GM12875 (cell line): Measurements from ENCODE around the gene SLC26A11.

ENCODE experiments used
- H3K4me3 ChIP-seq: one replicate; pipeline ENCODE4 v1.5.1; 2011; ENCODE audit warnings: low read depth, low read length, control low read depth
- TF ChIP-seq, protein P1 (sequence below): IDR thresholded peaks from 2 replicates; pipeline ENCODE4 v1.5.1; 2011; ENCODE audit warnings: low read depth, mild to moderate bottlenecking, control low read depth, inconsistent platforms, low read length, moderate library complexity, borderline replicate concordance; ENCODE audit not compliant: insufficient read depth

Gene SLC26A11

DNA sequence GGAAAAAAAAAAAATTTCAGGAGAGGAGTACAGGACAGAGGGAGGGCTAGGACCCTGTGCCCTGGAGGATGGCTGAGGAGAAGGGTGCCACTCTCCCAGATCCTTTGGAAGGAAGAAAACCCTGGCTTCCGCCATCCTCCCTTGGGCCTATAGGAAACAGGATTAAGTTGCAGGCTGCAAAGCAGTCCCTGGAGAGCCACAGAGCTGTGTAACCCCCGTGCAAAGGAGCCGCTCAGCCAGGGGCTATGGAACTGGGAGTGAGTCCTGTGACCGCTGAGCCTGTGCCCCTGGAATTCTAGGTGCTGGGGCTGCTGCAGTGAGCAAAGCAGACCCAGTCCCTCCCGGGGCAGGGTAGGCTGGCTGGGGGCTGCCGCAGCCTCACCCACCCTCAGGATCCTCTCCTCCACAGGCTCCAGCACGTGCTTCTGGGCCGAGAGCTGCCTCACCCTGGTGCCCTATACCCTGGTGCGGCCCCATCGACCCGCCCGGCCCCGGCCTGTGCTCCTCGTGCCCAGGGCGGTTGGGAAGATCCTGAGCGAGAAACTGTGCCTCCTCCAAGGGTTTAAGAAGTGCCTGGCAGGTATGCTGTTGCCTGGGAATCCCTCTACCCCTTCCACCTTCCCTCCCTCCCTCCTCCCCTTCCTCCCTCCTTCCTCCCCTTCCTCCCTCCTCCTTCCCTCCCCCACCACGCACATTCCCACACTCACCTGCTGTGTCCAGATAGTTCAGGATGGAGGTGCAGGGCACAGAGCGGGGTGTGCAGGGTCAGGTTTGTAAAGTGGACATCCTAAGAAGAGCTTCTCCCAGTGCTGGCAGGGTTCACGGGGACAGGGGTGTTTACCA is 15.4 kb upstream of the SLC26A11 start:
- H3K4me3 ChIP-seq: no peak overlapping the region
- TF ChIP-seq, protein P1, sequence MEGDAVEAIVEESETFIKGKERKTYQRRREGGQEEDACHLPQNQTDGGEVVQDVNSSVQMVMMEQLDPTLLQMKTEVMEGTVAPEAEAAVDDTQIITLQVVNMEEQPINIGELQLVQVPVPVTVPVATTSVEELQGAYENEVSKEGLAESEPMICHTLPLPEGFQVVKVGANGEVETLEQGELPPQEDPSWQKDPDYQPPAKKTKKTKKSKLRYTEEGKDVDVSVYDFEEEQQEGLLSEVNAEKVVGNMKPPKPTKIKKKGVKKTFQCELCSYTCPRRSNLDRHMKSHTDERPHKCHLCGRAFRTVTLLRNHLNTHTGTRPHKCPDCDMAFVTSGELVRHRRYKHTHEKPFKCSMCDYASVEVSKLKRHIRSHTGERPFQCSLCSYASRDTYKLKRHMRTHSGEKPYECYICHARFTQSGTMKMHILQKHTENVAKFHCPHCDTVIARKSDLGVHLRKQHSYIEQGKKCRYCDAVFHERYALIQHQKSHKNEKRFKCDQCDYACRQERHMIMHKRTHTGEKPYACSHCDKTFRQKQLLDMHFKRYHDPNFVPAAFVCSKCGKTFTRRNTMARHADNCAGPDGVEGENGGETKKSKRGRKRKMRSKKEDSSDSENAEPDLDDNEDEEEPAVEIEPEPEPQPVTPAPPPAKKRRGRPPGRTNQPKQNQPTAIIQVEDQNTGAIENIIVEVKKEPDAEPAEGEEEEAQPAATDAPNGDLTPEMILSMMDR: no peak

DNA sequence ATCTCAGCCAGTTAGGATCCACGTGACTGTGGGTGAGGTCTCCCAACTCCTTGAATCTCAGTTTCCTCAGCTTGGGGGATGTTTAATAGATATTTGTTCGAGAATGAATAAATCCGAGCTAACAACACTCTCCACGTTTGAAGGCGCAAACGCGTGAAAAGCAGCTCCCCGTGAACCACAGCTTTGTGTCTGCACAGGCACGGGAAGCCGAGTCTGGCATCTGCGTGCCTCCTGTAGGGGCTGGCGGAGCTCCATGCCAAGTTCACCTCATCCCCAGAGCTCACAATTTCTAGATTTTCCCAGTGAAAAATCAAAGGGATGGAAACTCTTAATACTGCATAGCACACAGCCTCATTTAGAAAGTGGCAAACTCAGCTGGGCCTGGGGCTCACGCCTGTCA is 14.4 kb upstream of the SLC26A11 start:
- no peak overlapping the region for H3K4me3 ChIP-seq
- TF ChIP-seq, protein P1: no peak

DNA sequence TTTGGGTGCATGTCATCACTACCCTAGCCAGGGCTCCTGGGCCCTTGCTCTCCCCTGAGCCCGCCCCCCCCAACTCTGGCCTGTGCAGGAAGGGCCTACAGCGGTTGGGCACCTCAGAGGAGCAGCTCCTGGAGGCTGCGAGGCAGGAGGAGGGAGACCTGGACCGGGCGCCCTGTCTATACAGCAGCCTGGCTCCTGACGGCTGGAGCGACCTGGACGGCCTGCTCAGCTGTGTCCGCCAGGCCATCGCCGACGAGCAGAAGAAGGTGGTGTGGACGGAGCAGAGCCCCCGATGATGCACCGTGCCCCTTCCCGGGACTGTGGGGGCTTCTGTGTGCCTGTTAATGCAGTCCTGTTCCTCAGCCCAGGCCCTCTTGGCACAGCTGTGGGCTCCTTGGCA is 12.2 kb upstream of the SLC26A11 start:
- TF ChIP-seq, protein P1: no peak

DNA sequence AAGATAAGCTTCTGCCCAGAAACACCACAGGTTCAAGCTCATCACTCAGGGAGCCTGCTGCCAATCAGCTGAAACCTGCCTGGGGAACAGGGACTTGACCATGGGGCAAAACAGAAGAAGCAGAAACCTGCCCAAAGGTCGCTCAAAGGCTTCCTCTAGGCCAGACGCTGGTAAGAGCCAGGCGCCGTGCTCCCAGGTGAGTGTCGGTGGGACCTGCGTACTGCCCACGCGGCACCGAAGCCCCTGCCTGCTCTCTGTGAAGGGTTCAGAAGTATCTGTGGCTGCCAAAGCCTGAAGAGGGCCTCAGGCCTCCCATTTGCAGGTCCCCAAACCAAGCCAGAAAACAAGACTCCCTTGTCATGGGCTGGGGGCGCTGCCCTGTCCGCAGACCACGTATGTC is 10.5 kb upstream of the SLC26A11 start:
- TF ChIP-seq, protein P1: no peak
- no peak overlapping the region for H3K4me3 ChIP-seq

More for the DNA sequence above, 12.2 kb upstream of the SLC26A11 start:
- no peak overlapping the region for H3K4me3 ChIP-seq

DNA sequence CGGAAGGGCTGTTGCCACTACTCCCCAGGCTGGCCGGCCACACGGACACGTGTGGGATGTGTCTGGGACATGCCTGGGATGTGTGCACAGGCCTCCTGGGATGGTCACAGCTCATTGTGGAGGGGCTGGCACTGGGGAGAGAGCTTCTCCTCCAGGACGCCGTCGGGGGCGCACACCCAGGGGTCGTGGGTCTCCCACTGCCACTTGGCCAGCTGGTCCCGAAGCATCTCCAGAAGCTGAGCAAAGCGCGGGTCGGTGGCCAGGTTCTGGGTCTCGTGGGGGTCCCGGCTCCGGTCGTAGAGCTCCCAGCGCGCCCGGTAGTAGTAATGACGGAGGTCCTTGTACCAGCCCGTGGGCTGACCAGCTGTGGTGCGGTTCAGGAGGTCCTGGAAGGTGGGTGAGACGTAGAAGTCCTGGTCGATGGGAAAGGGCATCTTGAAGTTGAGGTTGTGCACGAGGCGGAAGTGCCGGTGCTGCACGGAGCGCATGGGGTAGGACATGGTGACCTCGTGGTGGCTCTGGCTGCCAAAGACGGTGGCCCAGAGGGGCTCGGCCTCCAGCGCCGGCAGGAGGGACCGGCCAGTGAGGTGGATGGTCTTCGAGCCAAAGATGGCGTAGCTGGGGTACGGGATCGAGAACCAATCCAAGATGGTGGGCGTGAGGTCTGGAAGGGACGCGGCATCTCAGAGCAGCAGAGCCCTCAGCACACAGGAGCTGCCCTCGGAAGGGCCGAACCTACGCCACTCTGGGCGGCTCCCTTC is 9.7 kb upstream of the SLC26A11 start:
- H3K4me3 ChIP-seq: no peak overlapping the region
- TF ChIP-seq, protein P1: no peak

DNA sequence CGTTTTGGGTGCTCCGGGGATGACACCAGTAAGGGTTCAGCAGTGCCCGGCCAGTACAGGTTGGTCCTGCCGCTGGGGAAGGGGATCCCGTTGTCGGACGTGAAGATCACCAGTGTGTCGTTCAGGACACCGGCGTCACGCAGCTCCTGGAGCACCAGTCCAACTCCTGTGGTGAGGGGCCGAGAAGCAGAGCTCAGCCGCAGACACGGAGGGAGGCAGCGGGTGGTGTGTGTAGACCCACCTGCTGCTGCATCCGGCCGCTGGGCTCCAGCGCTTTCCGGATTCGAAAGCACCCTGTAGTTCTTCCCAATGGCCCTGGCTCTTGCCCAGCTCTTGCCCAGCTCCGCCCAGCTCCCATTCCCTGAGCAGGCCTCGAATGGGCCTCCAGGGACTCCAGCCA is 8.1 kb upstream of the SLC26A11 start:
- no peak overlapping the region for H3K4me3 ChIP-seq
- TF ChIP-seq, protein P1: no peak
